Mucosa of stomach (tissue), 1 donor: Measurements from ENCODE around the gene IQSEC3.
"Not testable (repeated sequence)": the region's sequence is repeated elsewhere in the genome, so short reads cannot be mapped to it uniquely, and the experiment has no call there.

ENCODE experiments used
- H3K27me3 ChIP-seq: one replicate; pipeline ENCODE4 v1.7.0; 2013; ENCODE audit warnings: mild to moderate bottlenecking, low read length; ENCODE audit not compliant: control insufficient read depth, insufficient read depth
- H3K36me3 ChIP-seq: one replicate; pipeline ENCODE4 v1.7.0; 2013; ENCODE audit warnings: low read length; ENCODE audit not compliant: control insufficient read depth, insufficient read depth
- H3K4me1 ChIP-seq: one replicate; pipeline ENCODE4 v1.7.0; 2013; ENCODE audit warnings: mild to moderate bottlenecking, low read length; ENCODE audit not compliant: control insufficient read depth, insufficient read depth
- H3K4me3 ChIP-seq: one replicate; pipeline ENCODE4 v1.7.0; 2013; ENCODE audit warnings: low read length
- H3K9ac ChIP-seq: one replicate; pipeline ENCODE4 v1.7.0; 2013; ENCODE audit warnings: mild to moderate bottlenecking, low read length, moderate library complexity
- H3K9me3 ChIP-seq: one replicate; pipeline ENCODE4 v1.7.0; 2013; ENCODE audit warnings: mild to moderate bottlenecking, low read length, moderate library complexity; ENCODE audit not compliant: control insufficient read depth
- donor health status: Pancreatic carcinoma.

IQSEC3 gene

DNA sequence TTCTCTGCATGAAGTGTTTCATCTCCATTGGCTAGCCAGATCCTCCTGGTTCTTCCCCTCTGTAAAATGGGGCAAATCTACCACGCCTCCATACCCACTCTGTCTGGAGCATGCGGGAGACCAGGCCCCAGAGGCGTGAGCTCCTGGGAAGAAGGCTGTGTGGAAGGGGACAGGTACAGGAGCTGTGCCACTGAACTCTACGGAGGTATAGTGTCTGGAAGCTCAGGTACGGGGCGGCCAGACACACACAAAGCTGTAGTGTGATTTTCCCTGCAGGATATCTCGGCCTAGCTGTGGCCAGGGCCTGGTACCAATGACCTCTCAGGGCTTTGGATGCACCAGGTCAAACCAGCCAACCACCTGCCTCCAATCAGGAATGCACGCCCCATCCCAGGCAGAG, 10.0 kb downstream of the IQSEC3 start:
- not testable (repeated sequence) for H3K9me3 ChIP-seq, H3K36me3 ChIP-seq
- peaks cover 27% of the 10 kb centered on the region for H3K27me3 ChIP-seq

DNA sequence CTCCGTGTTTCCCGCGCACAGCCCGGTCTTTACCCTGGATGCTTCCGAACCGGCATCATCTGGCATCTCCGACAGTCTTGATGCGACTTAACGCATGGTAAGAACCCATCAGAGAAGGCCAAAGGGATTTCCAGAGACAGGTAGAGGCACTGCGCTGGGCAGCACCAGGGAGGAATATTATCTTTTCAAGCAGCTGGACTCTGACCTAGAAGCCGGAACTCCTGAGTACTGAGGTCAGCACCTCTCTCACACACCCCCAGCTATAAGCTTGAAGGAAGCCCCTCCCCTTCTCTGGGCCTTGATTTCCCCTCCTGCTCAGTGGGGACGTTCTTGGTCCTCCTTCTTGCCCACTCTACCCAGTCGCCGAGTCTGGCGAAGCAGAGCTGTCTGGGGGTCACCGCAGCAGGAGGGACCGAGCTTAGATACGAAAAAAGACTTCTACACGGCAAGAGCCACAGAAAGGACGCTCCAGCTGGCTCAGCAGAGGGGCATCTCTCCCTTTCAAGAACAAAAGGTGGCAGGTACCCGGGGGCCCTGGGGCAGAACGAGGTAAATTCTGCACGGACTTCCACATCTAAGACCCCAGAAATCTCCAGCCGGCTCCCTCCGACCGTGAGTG, 10.6 kb downstream of the IQSEC3 start:
- H3K27me3 ChIP-seq: peaks cover 29% of the 10 kb centered on the region
- H3K4me1 ChIP-seq, H3K9me3 ChIP-seq, H3K9ac ChIP-seq, H3K36me3 ChIP-seq, H3K4me3 ChIP-seq: not testable (repeated sequence)

More for the DNA sequence above, 10.0 kb downstream of the IQSEC3 start:
- not testable (repeated sequence) for H3K4me3 ChIP-seq, H3K4me1 ChIP-seq, H3K9ac ChIP-seq

DNA sequence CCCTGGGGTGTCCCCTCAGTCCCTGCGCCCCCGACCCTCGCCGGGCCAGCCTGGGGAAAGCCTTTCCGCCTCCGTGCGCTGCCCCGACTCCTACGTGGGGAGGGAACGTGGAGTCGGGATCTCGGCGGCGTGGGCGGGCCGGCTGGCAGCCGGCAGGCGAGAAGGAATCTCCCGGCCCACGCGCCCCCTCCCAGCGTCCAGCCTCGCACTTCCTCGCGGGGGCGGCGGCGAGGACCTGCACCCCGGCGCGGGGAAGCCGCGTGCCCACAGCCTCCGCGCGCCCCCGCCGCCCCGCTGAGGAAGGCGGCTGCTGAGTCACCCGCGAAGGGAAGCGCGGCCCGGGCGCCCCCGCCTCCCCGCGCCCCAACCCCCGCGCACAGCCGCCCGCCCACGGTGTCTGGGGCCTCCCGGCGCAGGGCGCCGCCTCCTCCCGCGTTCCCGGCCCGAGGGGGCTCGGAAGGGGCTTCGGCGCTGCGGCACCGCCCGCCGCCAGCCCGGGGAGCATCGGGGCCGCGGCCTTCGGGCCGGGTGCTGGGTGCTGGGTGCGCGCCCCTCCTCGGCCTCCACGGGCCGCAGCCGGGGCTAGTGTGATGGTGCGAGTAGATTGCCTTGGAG, 11.3 kb downstream of the IQSEC3 start:
- H3K36me3 ChIP-seq, H3K9me3 ChIP-seq, H3K4me3 ChIP-seq, H3K9ac ChIP-seq, H3K4me1 ChIP-seq: not testable (repeated sequence)
- H3K27me3 ChIP-seq: peaks cover 32% of the 10 kb centered on the region

DNA sequence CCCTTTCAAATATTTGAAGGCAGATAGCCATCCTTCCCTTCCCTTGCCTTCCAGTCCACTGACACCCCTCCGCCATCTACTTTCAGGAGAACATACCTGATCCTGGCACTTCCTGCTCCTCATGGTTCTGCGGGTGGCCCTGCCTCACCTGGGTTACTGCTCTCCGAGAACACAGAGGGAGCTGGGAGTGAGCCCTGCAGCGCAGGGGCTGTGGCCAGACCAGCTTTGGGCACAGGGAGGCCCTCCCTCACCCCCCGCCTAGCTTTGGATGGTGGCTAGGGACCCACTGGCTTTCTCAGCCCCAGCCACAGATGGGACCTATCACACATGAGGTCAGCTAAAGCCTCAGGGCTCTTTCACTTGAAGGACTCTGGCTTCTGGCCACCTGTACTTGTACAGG, 12.4 kb downstream of the IQSEC3 start:
- Histone ChIP-seq H3K4me1 (no peaks in the 10 kb centered on the region), H3K4me3 (no peak overlapping the region), H3K27me3 (peaks cover 37% of the 10 kb centered on the region), H3K36me3 (no peaks in the 10 kb centered on the region), H3K9me3 (no peaks in the 10 kb centered on the region), H3K9ac (no peak overlapping the region)

DNA sequence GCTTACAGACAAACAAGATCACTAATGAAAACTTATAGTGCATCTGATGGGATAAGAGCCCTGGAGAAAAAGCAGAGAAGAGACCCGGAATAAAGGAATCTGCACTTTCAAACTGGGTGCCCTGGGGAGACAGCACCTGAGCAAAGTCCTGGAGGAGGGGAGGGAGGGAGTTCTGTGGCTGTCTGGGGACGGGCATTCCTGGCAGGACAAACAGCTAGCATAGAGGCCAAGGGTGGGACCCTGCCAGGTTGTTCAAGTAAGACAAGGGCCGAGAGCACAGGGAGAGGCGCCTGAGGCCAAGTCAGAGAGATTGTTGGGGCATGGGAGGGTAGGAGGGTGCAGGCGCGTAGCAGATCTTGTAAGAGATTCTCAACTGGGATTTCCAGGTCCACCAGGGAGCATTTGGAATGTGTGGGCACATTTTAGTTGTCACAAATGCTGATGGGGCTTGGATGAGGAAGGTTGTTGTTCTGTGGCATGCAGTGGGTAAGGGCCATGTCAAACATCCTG, 14.2 kb downstream of the IQSEC3 start:
- no peak overlapping the region for H3K9ac ChIP-seq
- no peak overlapping the region for H3K4me3 ChIP-seq
- H3K9me3 ChIP-seq: no peaks in the 10 kb centered on the region
- H3K36me3 ChIP-seq: no peaks in the 10 kb centered on the region
- H3K27me3 ChIP-seq: peaks cover 37% of the 10 kb centered on the region
- H3K4me1 ChIP-seq: no peaks in the 10 kb centered on the region

DNA sequence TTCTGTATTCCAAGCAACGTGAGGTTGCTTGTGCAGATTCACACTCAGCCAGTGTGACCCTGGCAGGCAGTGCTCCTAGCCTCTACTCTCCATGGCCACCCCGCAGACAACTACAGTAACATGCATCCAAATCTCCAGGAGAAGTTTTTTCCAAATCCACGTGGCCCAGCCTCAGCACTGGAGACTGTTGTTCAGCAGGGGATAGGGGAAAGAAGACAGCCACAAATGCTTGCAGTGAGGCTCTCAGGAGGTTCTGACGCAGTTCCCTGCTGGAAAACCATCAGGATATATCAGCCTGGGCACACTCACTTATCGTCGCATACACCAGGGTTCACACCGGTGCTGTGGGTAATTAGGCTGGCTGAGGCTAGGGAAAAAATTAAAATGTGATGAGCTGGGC, 16.2 kb downstream of the IQSEC3 start:
- peaks cover 32% of the 10 kb centered on the region for H3K27me3 ChIP-seq
- H3K9ac ChIP-seq: no peak overlapping the region
- no peaks in the 10 kb centered on the region for H3K36me3 ChIP-seq
- H3K4me3 ChIP-seq: no peak overlapping the region
- H3K4me1 ChIP-seq: no peaks in the 10 kb centered on the region
- no peaks in the 10 kb centered on the region for H3K9me3 ChIP-seq

DNA sequence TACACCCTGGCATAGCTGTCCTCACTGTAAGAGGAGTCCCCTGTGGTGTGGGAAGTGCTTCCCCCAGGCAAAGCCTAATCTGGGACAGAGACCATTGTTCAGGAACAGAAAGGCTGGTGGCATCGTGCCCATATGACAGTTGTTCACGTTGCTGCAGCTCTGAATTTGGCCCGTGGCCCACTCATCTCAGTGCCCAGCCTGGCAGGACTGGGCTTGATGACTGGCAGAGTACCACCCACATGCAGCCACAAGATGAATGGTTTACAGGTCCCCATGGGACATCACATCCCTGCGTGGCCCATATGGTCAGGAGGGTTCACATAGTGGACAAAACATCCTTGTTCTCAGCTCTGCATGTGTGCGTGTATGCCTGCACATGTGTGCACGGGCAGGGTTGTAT, 17.5 kb downstream of the IQSEC3 start:
- Histone ChIP-seq H3K27me3 (peaks cover 28% of the 10 kb centered on the region), H3K9me3 (no peaks in the 10 kb centered on the region), H3K36me3 (no peaks in the 10 kb centered on the region), H3K4me1 (no peaks in the 10 kb centered on the region), H3K4me3 (no peak overlapping the region), H3K9ac (no peak overlapping the region)

DNA sequence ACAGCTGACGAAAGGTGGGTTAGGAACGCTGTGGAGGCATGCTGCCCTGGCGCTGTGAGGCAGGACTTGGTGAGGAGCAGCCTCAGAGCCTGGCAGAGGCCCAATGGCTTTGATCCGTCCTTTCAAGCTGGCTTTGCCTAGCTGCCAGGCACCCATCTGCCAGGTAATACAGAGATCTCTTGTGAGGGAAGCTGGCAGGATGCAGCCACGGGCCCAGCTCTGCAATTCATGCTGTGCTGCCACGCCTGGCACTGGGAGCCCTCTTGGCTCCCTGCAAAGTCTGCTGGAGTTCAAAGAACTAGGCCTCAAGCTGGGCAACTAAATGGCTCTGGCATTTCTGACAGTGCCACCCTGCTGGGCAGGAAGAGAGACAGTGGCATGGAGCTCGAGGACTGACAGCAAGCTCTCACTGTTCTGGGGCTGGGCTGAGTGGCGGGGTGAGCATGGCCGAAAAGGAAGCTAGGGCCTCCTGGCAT, 18.7 kb downstream of the IQSEC3 start:
- Histone ChIP-seq H3K9me3 (no peaks in the 10 kb centered on the region), H3K27me3 (peaks cover 22% of the 10 kb centered on the region), H3K4me3 (no peak overlapping the region), H3K9ac (no peak overlapping the region), H3K36me3 (no peaks in the 10 kb centered on the region), H3K4me1 (no peaks in the 10 kb centered on the region)

DNA sequence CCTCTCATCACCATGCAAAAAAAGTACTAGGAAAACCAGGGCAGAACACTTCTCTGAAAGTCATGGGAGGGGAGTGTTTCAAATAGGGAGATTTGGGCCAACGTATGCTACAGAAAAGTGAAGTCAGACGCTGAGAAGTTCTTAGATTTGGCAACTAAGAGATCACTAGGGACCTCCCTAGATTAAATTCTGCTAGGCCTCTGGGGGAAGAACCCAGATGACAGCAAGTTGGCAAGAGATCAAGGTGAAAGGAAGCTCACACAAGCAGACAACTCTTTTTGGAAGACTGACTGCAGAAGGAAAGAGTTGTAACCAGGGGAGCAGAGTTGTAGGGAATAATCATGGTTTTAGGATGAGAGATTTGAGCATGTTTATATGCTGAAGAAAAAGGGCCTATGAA, 20.7 kb downstream of the IQSEC3 start:
- Histone ChIP-seq H3K4me3 (no peak overlapping the region), H3K9me3 (no peaks in the 10 kb centered on the region), H3K27me3 (peaks cover 8% of the 10 kb centered on the region), H3K9ac (no peak overlapping the region), H3K4me1 (no peaks in the 10 kb centered on the region), H3K36me3 (no peaks in the 10 kb centered on the region)

DNA sequence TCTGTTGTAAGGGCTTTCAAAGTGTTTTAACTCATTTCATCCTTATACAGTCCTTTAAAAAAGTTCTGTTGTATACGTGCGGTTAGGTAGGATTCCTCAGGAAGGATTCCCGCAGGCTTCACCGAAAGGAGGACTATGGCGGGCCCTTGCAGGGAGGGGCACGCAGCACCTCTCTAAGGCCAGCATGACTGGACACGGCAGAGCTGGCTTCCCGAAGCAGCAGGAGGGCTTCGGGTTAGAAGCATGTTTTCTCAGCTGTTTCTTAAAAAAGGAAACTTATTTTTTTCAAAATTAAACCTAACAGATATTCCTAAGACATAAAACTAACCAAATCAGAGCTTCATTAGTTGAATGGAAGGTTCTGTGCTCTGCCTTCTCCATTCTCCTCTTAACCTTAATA, 21.3 kb downstream of the IQSEC3 start:
- Histone ChIP-seq H3K36me3 (no peaks in the 10 kb centered on the region), H3K9me3 (no peaks in the 10 kb centered on the region), H3K4me1 (no peaks in the 10 kb centered on the region), H3K9ac (no peak overlapping the region), H3K4me3 (no peak overlapping the region), H3K27me3 (peaks cover 6% of the 10 kb centered on the region)

DNA sequence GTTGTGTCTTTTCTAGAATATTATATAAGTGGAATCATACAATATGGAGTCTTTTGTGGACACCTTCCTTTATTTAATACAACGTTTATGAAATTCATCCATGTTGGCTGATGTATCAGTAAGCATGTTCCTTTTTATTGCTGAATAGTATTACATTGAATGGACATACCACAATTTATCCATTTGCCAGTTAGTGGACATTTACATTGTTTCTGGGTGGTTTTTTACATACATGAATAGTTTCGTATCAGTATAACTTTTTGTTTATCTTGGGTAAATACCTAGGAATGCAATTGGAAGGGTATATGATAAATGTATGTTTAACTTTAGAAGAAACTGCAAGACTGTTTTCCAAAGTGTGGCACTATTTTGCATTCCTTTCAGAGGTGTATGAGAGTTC, 23.1 kb downstream of the IQSEC3 start:
- Histone ChIP-seq H3K9ac (no peak overlapping the region), H3K9me3 (no peaks in the 10 kb centered on the region), H3K27me3 (no peaks in the 10 kb centered on the region), H3K36me3 (no peaks in the 10 kb centered on the region), H3K4me1 (no peaks in the 10 kb centered on the region), H3K4me3 (no peak overlapping the region)

DNA sequence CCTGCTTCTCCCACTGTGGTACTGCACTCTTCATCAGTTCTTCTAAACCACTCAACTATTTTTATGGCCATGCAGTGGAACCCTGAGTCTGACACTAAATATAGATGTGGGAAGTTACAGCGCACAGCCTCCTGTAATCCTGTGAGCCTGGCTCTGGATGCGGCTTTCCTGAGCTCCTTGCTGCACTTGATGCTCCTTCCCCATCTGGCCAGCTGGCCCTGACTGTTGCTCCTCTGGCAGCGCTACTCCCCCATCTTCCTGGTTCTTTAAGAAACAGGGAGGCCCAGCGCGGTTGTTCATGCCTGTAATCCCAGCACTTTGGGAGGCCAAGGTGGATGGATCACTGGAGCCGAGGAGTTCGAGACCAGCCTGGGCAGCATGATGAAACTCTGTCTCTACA, 24.6 kb downstream of the IQSEC3 start:
- H3K36me3 ChIP-seq: no peaks in the 10 kb centered on the region
- no peaks in the 10 kb centered on the region for H3K27me3 ChIP-seq
- no peaks in the 10 kb centered on the region for H3K9me3 ChIP-seq
- no peaks in the 10 kb centered on the region for H3K4me1 ChIP-seq
- H3K9ac ChIP-seq: no peak overlapping the region
- H3K4me3 ChIP-seq: no peak overlapping the region
